Epithelial cell of esophagus (primary cell): ENCODE results near the gene TIMM23B.
"Not testable (repeated sequence)": the region's sequence is repeated elsewhere in the genome, so short reads cannot be mapped to it uniquely, and the experiment has no call there.

ENCODE experiments used
- DNase-seq: peaks from one replicate; pipeline ENCODE4 v3.0.0; 2010; ENCODE audit warnings: low read depth
- H3K4me3 ChIP-seq: 2 replicates; pipeline ENCODE4 v1.5.1; 2011; ENCODE audit warnings: mild to moderate bottlenecking, low read length, control low read depth

Gene TIMM23B

GRCh38 chr10:49941447-49942338, at the start of gene TIMM23B, which contains the start of gene PARG:
TIMM23B (plus strand) TSS chr10:49942053; CDS start chr10:49942195, 142 bp downstream.
PARG (minus strand) TSS chr10:49942027; CDS start chr10:49941725, 302 bp downstream.
- peak; percentile 88 for DNase-seq
- H3K4me3 ChIP-seq, result peak within 1 kb of the TSS; percentile 78

GRCh38 chr10:49899999-49900398, 41.9 kb upstream of the TIMM23B start:
- DNase-seq, result not testable (repeated sequence)

GRCh38 chr10:49900406-49900805, 41.4 kb upstream of the TIMM23B start:
- H3K4me3 ChIP-seq, DNase-seq: not testable (repeated sequence)

More at GRCh38 chr10:49899999-49900398, 41.9 kb upstream of the TIMM23B start:
- not testable (repeated sequence) for H3K4me3 ChIP-seq

- not testable (repeated sequence) for H3K4me3 ChIP-seq, DNase-seq
Measured at GRCh38 chr10:49903829-49904228, 38.0 kb upstream of the TIMM23B start.

GRCh38 chr10:49908290-49909080, 33.4 kb upstream of the TIMM23B start:
- not testable (repeated sequence) for DNase-seq, H3K4me3 ChIP-seq

- H3K4me3 ChIP-seq, DNase-seq: not testable (repeated sequence)
Measured at GRCh38 chr10:49910295-49910694, 31.6 kb upstream of the TIMM23B start.

GRCh38 chr10:49916451-49916850, 25.4 kb upstream of the TIMM23B start:
- H3K4me3 ChIP-seq, DNase-seq: not testable (repeated sequence)

GRCh38 chr10:49917927-49918326, 23.9 kb upstream of the TIMM23B start:
- not testable (repeated sequence) for DNase-seq

GRCh38 chr10:49922041-49922440, 19.8 kb upstream of the TIMM23B start:
- not testable (repeated sequence) for H3K4me3 ChIP-seq, DNase-seq

More at GRCh38 chr10:49917927-49918326, 23.9 kb upstream of the TIMM23B start:
- not testable (repeated sequence) for H3K4me3 ChIP-seq

GRCh38 chr10:49923572-49923971, 18.3 kb upstream of the TIMM23B start:
- H3K4me3 ChIP-seq, DNase-seq: not testable (repeated sequence)

- not testable (repeated sequence) for DNase-seq, H3K4me3 ChIP-seq
Measured at GRCh38 chr10:49931276-49931675, 10.6 kb upstream of the TIMM23B start.

- DNase-seq, H3K4me3 ChIP-seq: not testable (repeated sequence)
Measured at GRCh38 chr10:49931959-49932728, 9.7 kb upstream of the TIMM23B start.

GRCh38 chr10:49942339-49942705, 469 bp downstream of the TIMM23B start:
- DNase-seq, result peak; percentile 4

GRCh38 chr10:49943607-49944006, 1.8 kb downstream of the TIMM23B start:
- not testable (repeated sequence) for H3K4me3 ChIP-seq, DNase-seq

More at GRCh38 chr10:49942339-49942705, 469 bp downstream of the TIMM23B start:
- H3K4me3 ChIP-seq, result peak overlapping the region; percentile 78

- DNase-seq, H3K4me3 ChIP-seq: not testable (repeated sequence)
Measured at GRCh38 chr10:49948142-49948541, 6.3 kb downstream of the TIMM23B start.

- not testable (repeated sequence) for H3K4me3 ChIP-seq, DNase-seq
Measured at GRCh38 chr10:49948737-49949136, 6.9 kb downstream of the TIMM23B start.

- H3K4me3 ChIP-seq, DNase-seq: not testable (repeated sequence)
Measured at GRCh38 chr10:49952006-49952405, 10.2 kb downstream of the TIMM23B start.

GRCh38 chr10:49953122-49953521, 11.3 kb downstream of the TIMM23B start:
- DNase-seq, result not testable (repeated sequence)

GRCh38 chr10:49970331-49970857, 28.5 kb downstream of the TIMM23B start:
- DNase-seq, H3K4me3 ChIP-seq: not testable (repeated sequence)

More at GRCh38 chr10:49953122-49953521, 11.3 kb downstream of the TIMM23B start:
- H3K4me3 ChIP-seq, result not testable (repeated sequence)
